HL-60/S4 treated with phorbol 12-myristate 13-acetate at 8.2 ng/mL for 4 days and 3 days (cell line): ENCODE measurements around the gene ZNF778.
"Not testable (repeated sequence)": the region's sequence is repeated elsewhere in the genome, so short reads cannot be mapped to it uniquely, and the experiment has no call there.

Experiments used
- in situ Hi-C: fragments of 300-500 bp; cut with MboI; formaldehyde crosslinking; loops from 2 replicates; pipeline ENCODE4 v1.15.0; 2022; ENCODE audit warnings: low sequenced_read_pairs

Gene ZNF778

GRCh38 chr16:89210904-89211515 is 6.5 kb upstream of the ZNF778 start:
- in situ Hi-C loops = no loop called here

DNA sequence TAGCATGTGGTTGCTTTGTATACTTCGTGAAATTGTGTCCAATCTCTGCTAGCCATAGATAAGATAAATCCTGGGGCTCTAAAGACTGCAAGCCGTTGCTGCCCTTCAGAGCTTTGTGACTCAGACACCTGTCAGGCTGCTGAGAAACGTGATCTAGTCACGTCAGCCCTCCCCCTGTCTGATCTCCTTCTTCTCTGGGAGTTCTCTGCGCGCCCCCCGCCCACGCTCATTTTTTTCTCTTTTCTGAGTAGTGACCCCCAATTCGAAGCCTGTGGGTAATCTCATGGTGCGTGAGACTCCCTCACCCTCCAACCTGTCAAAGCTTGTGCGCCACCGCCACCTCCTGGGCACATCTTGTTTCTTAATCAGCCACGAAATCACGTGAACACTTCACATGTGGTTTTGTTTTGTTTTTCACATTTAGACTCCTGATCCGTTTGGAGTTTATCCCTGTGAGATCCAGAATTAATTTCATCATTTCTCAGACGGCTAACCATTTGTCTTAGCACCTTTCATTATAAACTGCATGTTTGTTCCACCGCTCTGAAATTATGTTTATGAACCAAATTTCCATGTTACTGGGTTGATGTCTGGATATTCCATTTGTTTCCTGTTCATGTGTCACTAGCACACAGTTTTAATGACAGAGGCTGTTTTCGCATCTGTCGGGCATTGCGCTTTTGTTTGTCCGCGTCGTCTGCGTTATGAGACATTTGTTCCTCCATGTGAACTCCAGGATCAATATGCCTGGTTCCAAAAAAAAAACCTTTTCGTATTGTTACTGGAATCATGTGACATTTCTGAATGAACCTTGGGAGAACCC is 977 bp upstream of the ZNF778 start:
- in situ Hi-C loops = no loop called here

DNA sequence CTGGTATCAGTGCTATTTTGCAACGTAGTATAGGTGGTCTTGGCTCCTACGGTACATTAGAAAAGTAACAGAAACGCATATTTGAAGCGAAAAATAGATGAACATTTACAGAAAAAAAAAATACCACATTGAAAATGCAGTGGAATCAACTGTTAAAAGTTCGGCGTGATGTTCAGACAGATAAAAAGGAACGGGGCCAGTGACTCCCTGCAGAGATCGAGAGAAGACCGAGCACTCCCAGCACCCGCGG is 440 bp upstream of the ZNF778 start:
- in situ Hi-C loops = no loop called here

GRCh38 chr16:89219365-89219764 is 1.9 kb downstream of the ZNF778 start:
- in situ Hi-C loops = no loop called here

GRCh38 chr16:89221604-89222003 is 4.1 kb downstream of the ZNF778 start:
- in situ Hi-C loops = no loop called here

GRCh38 chr16:89222931-89223330 is 5.4 kb downstream of the ZNF778 start:
- in situ Hi-C loops = no loop called here

GRCh38 chr16:89224665-89225064 is 7.2 kb downstream of the ZNF778 start:
- in situ Hi-C loops = no loop called here

DNA sequence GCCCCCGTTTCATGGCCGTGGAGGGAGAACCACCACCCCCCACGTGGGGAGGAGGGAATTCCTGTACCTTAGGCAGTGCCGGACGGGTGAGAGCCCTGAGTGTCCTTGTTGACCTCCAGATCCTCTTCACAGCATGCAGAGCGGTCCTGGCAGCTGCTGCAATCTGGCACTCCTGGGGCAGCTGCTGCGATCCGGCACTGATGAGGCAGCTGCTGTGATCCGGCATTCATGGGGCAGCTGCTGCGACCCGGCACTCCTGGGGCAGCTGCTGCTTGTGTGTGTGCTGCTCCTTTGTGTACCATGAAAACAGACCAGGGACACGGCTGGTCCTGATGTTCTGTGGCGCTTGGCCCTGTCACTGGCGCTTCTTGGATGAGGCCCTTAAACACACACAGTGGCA is 12.8 kb downstream of the ZNF778 start:
- in situ Hi-C loops = no loop called here

DNA sequence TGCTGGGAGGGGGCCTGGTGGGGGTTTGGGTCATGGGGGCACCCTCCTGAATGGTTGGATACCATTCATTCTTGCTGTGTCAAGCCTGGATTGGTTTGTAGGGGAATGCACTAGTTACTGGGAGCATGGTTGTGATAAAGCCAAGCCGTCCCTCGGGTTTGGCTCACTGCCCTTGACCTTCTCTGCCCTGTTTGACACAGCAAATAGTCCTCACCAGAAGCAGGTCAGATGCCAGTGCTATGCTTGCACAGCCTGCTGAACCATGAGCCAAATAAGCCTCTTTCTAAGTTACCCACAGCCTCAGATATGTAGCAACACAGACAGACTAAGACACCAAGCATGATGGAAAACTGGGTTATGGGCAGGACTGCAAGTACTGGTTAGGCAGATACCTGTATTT is 14.6 kb downstream of the ZNF778 start:
- in situ Hi-C loops = no loop called here

- in situ Hi-C loops = no loop called here
These were observed 16.4 kb downstream of the ZNF778 start for GRCh38 chr16:89233678-89234490.

DNA sequence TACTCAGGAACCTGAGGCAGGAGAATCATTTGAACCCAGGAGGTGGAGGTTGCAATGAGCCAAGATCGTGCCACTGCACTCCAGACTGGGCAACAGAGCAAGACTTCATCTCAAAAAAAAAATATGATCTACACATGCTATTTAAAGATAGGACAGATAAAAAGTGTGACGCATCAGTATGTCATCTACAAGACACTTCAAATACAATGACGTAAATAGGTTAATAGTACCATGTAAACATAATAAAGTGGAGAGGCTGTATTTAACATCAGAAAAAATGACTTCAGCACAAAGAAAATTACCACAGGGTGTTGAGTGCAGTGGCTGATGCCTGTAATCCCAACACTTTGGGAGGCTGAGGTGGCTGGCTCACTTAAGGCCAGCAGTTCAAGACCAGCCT is 20.2 kb downstream of the ZNF778 start:
- in situ Hi-C loops = no loop called here

- in situ Hi-C loops = no loop called here
These were observed 23.9 kb downstream of the ZNF778 start for GRCh38 chr16:89241187-89242007.

GRCh38 chr16:89242795-89243200 is 25.3 kb downstream of the ZNF778 start:
- in situ Hi-C loops = no loop called here

GRCh38 chr16:89243664-89244063 is 26.2 kb downstream of the ZNF778 start:
- in situ Hi-C loops = no loop called here

- in situ Hi-C loops = not testable (repeated sequence)
These were observed 26.8 kb downstream of the ZNF778 start for GRCh38 chr16:89244264-89244663.

DNA sequence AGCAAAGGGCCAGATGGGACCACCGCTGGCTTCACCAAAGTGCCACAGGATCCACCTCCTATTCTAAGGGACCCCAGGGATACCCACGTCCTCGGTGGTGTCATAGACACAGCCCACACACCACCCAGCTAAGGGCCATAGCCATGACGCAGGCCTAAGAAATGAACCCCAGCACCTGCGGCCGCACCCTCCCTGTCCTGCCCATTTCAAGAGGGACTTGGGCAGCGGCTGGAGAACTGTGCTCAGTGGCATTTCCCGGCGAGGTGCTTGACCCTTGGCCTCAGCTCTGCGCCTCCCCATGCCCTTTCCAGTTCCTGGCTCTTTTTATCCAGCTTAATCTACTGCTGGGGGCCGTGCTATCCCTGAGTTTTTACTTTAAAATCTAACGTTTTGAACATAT is 27.3 kb downstream of the ZNF778 start:
- in situ Hi-C loops = no loop called here

DNA sequence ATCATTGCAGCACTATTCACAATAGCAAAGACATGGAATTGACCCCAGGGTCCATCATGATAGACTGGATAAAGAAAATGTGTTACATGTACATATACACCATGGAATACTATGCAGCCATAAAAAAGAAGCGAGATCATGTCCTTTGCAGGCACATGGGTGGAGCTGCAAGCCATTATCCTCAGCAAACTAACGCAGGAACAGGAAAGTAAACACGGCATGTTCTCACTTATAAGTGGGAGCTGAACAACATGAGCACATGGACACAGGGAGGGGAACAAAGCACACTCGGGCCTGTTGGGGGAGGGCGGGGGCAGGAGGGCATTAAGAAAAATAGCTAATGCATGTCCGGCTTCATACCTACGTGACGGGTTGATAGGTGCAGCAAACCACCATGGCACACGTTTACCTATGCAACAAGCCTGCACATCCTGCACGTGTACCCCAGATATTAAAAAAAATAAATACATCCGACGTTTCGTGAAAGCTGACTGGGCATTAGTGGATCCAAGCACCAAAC is 28.9 kb downstream of the ZNF778 start:
- in situ Hi-C loops = no loop called here

DNA sequence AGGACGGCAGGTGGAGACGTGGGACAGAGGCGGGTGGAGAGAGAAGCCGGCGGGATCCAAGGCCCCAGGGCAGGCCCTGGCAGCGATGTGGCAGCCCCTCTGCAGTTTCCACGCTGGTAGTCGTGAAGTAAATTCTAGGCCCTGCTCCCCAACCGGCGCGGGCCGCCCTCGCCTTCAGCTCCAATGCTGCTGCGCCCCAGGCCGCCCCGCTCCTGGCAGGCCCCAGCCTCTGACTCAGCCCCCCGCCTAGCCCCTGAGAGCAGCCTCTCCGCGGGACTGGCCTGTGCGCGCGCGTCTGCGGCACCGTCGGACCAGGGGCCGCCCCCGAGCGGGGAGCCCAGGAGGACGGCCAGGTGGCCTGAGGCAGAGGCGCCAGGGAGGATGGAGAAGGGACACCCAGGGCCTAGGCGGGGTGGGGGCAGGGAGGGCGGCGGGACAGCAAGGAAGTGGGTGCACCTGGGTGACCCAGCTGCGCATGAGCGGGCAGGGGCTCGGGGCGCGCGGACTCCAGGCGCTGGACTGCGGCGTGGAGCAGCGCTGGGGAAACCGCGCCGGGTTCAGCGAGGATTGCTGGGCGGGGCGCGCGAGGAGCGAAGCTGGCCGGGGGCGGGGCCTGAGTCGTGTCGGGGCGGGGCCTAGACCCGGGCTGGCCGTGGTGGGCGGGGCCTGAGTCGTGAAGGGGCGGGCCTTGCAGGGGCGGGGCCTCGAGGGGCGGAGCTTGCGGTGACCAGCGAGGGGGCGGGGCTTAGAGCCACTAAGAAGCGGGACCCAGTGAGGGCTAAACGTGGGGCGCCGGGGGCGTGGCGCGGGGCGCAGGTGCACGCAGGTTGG is 29.6 kb downstream of the ZNF778 start:
- in situ Hi-C loops = no loop called here

DNA sequence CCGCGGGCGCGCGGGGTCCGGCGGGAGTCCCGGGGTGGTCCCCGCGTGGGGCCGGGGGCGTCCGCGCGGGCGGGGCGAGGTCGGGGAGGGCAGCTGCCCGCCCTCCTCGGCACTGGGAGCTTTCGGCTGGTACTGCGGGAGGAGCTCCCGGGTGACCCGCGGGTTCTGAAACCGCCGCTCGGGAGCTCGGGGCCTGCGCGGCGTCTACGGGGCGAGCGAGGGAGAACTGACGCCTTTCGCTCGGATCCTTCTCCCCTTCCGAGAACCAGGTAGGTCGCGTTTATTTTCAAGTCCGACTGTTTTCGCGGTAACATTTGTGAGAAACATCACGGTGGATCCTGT is 30.2 kb downstream of the ZNF778 start:
- in situ Hi-C loops = not testable (repeated sequence)
